ENCODE results near the gene WFDC13.
"Not testable (repeated sequence)": the region's sequence is repeated elsewhere in the genome, so short reads cannot be mapped to it uniquely, and the experiment has no call there.

The WFDC13 gene, protein sequence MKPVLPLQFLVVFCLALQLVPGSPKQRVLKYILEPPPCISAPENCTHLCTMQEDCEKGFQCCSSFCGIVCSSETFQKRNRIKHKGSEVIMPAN

DNA sequence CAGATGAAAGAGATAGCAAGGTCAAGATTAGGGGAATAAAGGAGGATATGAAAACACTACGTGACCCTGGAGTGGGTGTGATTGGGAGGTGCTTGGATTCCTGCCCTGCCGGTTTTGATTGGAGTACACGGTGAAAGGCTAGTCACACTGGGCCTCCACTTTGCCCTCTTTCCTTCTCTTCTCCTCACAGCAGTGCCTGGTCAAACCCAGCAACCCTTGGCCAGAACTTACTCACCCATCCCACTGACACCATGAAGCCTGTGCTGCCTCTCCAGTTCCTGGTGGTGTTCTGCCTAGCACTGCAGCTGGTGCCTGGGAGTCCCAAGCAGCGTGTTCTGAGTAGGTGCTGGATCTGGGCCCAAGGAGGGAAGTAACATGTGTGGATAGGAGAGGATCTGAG, at the start of gene WFDC13:
Gene WFDC13 (plus strand): TSS at position 166 of the 400 bp plus-strand sequence. CDS start 86 bp downstream, at position 252.
- no peak for DNase-seq

GRCh38 chr20:45657038-45657437, 44.8 kb upstream of the WFDC13 start:
- not testable (repeated sequence) for DNase-seq

GRCh38 chr20:45670139-45670538, 31.7 kb upstream of the WFDC13 start, which contains the start of gene WFDC11:
Gene WFDC11, minus strand, starts transcription at chr20:45670239. Its CDS starts 19,639 bp downstream, at chr20:45650600.
- DNase-seq, result no peak

DNA sequence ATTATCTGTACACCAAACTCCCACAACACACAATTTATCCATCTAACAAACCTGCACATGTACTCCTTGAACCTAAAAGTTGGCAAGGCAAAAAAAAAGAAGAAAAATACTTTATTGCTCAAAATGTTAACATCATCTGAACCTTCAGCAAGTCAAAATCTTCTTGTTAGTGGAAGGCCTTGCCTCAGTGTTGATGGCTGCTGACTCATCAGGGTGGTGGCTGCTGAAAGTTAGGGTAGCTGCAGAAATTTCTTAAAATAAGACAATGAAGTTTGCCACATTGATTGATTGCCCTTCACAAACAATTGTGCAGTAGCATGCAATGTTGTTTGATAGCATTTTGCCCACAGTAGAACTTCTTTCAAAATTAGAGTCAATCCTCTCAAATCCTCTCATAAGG, 29.1 kb upstream of the WFDC13 start:
- no peak for DNase-seq

GRCh38 chr20:45679650-45680049, 22.2 kb upstream of the WFDC13 start:
- DNase-seq, result no peak

- DNase-seq, result peak; percentile 4
Observed at GRCh38 chr20:45685896-45686295, 15.9 kb upstream of the WFDC13 start.

GRCh38 chr20:45693346-45693745, 8.5 kb upstream of the WFDC13 start:
- DNase-seq, result not testable (repeated sequence)

DNA sequence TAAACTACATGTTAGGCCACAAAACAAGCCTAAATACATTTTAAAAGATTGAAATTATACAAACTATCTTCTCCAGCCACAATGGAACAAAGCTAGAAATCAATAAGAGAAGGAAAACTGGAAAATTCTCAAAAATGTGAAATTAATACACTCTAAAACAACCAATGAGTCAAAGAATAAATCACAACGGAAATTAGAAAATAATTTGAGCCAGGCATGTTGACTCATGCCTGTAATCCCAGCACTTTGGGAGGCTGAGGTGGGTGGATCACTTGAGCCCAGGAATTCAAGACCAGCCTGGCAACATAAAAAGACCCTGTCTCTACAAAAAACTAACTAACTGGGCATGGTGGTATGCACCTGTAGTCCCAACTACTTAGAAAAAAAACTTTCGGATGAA, 6.3 kb upstream of the WFDC13 start:
- DNase-seq, result no peak

DNA sequence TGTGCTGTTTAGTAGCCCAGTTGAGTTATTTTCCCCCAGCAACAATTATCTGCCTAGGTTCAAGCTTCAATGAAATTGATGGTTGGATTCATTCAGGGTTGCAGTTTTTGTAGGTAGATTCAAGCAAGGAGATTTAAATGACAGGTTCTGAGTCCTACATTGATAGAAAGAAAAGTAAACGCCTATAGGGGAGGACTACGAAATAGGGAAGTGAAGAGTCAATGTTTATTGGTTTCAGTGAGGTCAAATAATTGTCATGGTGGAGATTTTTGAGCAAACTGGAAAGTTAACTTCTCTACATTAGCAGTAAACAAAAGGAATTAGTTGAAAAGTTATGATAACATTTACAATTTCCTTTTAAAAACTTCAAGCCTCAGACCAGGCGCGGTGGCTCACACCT, 734 bp upstream of the WFDC13 start:
- no peak for DNase-seq

- peak; percentile 90 for DNase-seq
Observed at GRCh38 chr20:45704969-45705637, 3.3 kb downstream of the WFDC13 start, which contains the start of gene WFDC10B. Gene WFDC10B, minus strand, starts transcription at chr20:45705019. Its CDS starts 19,027 bp downstream, at chr20:45685992.

DNA sequence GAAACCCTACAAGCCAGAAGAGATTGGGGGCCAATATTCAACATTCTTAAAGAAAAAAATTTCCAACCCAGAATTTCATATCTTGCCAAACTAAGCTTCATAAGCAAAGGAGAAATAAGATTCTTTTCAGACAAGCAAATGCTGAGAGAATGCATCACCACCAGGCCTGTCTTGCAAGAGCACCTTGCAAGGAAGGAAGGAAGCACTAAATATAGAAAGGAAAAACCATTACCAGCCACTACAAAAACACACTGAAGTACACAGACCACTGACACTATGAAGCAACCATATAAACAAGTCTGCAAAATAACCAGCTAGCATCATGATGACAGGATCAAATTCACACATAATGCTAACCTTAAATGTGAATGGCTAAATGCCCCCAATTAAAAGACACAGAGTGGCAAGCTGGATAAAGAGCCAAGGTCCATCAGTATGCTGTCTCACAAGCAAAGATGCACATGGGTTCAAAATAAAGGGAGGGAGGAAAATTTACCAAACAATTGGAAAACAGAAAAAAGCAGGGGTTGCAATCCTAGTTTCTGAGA, 14.4 kb downstream of the WFDC13 start:
- DNase-seq, result not testable (repeated sequence)

GRCh38 chr20:45722047-45722446, 20.2 kb downstream of the WFDC13 start, which contains the start of gene SPINT4:
Gene SPINT4, plus strand, starts transcription at chr20:45722347. Its CDS starts 21 bp downstream, at chr20:45722368.
- DNase-seq, result no peak

GRCh38 chr20:45725134-45725533, 23.3 kb downstream of the WFDC13 start:
- DNase-seq, result no peak

- DNase-seq, result no peak
Observed at GRCh38 chr20:45727044-45727443, 25.2 kb downstream of the WFDC13 start.

DNA sequence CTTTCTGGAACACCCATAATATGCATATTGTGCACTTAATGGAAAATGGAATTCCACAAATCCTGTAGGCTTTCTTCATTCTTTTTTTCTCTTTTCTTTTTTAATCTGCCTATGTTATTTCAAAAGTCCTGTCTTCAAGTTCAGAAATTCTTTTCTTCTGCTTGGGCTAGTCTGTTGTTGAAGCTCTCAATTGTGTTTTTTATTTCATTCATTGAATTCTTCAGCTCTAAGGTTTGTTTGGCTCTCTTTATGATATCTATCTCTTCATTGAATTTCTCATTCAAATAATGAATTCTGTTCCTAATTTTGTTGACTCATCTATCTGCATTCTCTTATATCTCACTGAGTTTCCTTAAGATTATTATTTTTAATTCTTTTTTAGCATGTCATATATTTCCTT, 30.4 kb downstream of the WFDC13 start:
- no peak for DNase-seq

GRCh38 chr20:45735552-45735951, 33.7 kb downstream of the WFDC13 start:
- DNase-seq, result no peak

- DNase-seq, result no peak
Observed at GRCh38 chr20:45735988-45736387, 34.1 kb downstream of the WFDC13 start.

DNA sequence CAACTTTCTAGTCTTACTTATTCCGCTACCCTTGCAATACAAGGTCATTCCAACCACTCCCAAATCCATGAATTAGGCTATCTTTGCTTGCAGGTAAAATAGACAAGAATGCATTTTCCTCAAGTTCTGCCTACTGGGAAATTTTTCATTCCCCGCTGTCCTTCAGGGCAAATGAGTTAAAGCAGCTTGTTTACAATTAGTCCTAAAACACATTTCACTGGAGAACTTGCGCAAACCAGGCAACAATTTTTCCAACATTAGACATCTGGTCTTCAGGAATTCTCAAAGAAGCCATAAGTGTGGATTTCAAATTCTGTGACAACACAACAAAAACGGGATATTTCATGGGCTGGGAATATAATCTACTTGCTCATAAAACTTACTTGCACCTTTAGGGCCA, 40.8 kb downstream of the WFDC13 start:
- no peak for DNase-seq

- DNase-seq, result no peak
Observed at GRCh38 chr20:45745015-45745414, 43.2 kb downstream of the WFDC13 start.

- no peak for DNase-seq
Observed at GRCh38 chr20:45751721-45752120, 49.9 kb downstream of the WFDC13 start.

DNA sequence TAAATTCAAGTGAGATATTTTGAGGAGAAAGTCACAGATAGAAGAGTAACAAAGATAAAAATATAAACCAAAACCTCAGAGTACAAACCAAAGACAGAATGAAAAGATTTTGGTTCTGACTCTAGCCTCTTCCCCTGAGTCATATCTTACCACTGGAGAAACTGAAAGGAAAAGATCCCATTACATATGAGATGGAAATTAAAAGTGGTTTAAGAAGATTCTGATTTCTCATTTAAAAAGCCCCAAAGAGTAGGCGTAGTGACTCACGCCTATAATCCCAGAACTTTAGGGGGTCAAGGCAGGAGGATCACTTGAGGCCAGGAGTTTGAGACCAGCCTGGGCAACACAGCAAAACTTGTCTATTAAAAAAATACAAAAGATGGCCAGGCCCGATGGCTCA, 50.9 kb downstream of the WFDC13 start:
- DNase-seq, result no peak

- no peak for DNase-seq
Observed at GRCh38 chr20:45758096-45758495, 56.3 kb downstream of the WFDC13 start.
